ENCODE results near the gene ACACB.

Gene ACACB

DNA sequence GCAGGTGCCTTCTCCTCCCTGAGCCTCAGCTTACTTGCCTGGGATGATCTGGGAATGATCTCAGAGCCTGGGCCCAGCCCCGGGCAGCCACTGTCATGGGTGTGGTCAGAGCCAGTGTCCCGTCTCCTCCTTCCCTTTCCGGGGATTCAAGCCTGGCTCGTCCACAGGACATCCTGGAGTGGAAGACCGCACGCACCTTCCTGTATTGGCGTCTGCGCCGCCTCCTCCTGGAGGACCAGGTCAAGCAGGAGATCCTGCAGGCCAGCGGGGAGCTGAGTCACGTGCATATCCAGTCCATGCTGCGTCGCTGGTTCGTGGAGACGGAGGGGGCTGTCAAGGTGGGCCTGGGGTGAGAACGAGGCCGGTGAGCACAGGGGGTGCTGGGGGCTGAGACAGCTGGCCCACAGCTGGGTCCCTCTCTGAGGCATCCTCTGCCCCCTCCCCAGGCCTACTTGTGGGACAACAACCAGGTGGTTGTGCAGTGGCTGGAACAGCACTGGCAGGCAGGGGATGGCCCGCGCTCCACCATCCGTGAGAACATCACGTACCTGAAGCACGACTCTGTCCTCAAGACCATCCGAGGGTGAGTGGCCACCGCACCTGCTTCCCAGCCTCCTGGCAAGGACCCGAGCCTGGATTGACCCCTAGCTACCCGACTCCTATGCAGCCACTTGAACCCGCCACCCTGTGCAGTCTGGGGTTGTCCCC lies 148.7 kb downstream of the ACACB start:
- Histone ChIP-seq H3K9ac (ENCODE audit: low read length in 2 of 2) (no peak overlapping the region), H3K4me1 (ENCODE audit: control insufficient read depth, insufficient read depth, low read length) (no peaks in the 10 kb centered on the region), H3K27ac (ENCODE audit: low read length) (no peak overlapping the region), H3K9me3 (ENCODE audit: control insufficient read depth in 2 of 2, low read length in 2 of 2) (peaks cover 0 to 3% of the 10 kb centered on the region in 2 donors), H3K27me3 (ENCODE audit: control insufficient read depth in 1 of 2, insufficient read depth in 2 of 2, low read length in 2 of 2) (no peaks in the 10 kb centered on the region), H3K36me3 (ENCODE audit: control insufficient read depth in 2 of 2, insufficient read depth in 2 of 2, low read length in 2 of 2) (peaks cover 56 to 62% of the 10 kb centered on the region in 2 donors), H3K4me3 (ENCODE audit: low read length in 2 of 2) (no peak overlapping the region)

DNA sequence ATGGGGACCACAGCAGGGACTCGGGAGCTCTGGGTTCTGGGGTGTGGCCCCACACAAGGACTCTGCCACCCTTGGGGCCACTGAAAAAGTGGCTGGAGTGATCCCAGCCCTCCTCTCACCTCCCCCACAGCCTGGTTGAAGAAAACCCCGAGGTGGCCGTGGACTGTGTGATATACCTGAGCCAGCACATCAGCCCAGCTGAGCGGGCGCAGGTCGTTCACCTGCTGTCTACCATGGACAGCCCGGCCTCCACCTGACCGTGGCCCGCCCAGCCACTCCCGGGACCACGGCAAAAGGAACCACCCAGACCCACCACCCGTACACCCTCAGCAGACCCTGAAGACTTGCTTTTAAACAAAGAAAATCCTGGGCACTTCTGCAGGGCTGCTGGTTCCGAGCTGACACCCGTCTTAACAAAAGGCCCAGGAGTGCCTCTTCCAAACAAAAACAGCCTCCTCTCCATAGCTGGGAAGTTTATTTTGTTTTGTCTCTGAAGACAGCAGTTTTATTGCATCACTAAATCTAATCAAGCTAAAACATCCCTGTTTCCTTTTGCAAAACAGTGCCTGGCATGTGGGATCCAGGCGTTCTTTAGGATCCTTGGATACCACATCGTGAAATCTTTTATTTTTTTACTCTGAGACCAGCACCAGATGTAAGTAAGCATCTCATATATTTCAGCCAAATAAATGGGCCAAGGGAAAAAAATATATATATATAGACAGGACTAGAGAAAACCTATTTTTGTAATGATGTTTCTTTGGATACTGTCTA lies 149.9 kb downstream of the ACACB start:
- Histone ChIP-seq H3K27me3 (ENCODE audit: control insufficient read depth in 1 of 2, insufficient read depth in 2 of 2, low read length in 2 of 2) (no peaks in the 10 kb centered on the region), H3K9me3 (ENCODE audit: control insufficient read depth in 2 of 2, low read length in 2 of 2) (peaks cover 0 to 6% of the 10 kb centered on the region in 2 donors), H3K36me3 (ENCODE audit: control insufficient read depth in 2 of 2, insufficient read depth in 2 of 2, low read length in 2 of 2) (peaks cover 47 to 51% of the 10 kb centered on the region in 2 donors), H3K4me1 (ENCODE audit: control insufficient read depth, insufficient read depth, low read length) (no peaks in the 10 kb centered on the region), H3K27ac (ENCODE audit: low read length) (no peak overlapping the region), H3K9ac (ENCODE audit: low read length in 2 of 2) (no peak overlapping the region), H3K4me3 (ENCODE audit: low read length in 2 of 2) (no peak overlapping the region)

- Histone ChIP-seq H3K9me3 (ENCODE audit: control insufficient read depth in 2 of 2, low read length in 2 of 2) (peaks cover 0 to 6% of the 10 kb centered on the region in 2 donors), H3K27ac (ENCODE audit: low read length) (no peak overlapping the region), H3K36me3 (ENCODE audit: control insufficient read depth in 2 of 2, insufficient read depth in 2 of 2, low read length in 2 of 2) (peaks cover 41 to 46% of the 10 kb centered on the region in 2 donors), H3K9ac (ENCODE audit: low read length in 2 of 2) (no peak overlapping the region), H3K4me3 (ENCODE audit: low read length in 2 of 2) (no peak overlapping the region), H3K27me3 (ENCODE audit: control insufficient read depth in 1 of 2, insufficient read depth in 2 of 2, low read length in 2 of 2) (no peaks in the 10 kb centered on the region), H3K4me1 (ENCODE audit: control insufficient read depth, insufficient read depth, low read length) (no peaks in the 10 kb centered on the region)
Observed at GRCh38 chr12:109267361-109267760, 151.0 kb downstream of the ACACB start.

DNA sequence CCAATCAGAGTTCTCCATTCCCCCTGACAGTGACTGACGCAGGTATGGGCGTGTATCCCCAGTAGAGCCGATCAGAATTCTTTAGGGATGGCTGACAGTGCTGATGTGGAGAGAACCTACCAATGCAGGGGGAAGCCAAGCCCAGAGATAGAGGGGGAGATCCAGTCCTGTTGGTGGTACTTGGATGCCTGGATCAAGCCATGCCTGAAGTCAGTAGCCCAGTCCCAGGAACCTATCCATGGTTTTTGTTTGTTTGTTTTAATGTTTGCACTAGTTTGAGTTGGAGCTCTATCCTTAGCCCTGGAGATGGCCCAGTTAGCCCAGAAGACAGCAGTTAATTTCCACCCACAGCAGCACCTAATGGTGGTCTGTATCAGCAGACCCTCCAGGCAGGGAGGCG lies 152.5 kb downstream of the ACACB start:
- Histone ChIP-seq H3K27ac (ENCODE audit: low read length) (no peak overlapping the region), H3K9ac (ENCODE audit: low read length in 2 of 2) (no peak overlapping the region), H3K4me1 (ENCODE audit: control insufficient read depth, insufficient read depth, low read length) (no peaks in the 10 kb centered on the region), H3K4me3 (ENCODE audit: low read length in 2 of 2) (no peak overlapping the region), H3K36me3 (ENCODE audit: control insufficient read depth in 2 of 2, insufficient read depth in 2 of 2, low read length in 2 of 2) (peaks cover 34 to 39% of the 10 kb centered on the region in 2 donors), H3K9me3 (ENCODE audit: control insufficient read depth in 2 of 2, low read length in 2 of 2) (peaks cover 0 to 3% of the 10 kb centered on the region in 2 donors), H3K27me3 (ENCODE audit: control insufficient read depth in 1 of 2, insufficient read depth in 2 of 2, low read length in 2 of 2) (no peaks in the 10 kb centered on the region)

DNA sequence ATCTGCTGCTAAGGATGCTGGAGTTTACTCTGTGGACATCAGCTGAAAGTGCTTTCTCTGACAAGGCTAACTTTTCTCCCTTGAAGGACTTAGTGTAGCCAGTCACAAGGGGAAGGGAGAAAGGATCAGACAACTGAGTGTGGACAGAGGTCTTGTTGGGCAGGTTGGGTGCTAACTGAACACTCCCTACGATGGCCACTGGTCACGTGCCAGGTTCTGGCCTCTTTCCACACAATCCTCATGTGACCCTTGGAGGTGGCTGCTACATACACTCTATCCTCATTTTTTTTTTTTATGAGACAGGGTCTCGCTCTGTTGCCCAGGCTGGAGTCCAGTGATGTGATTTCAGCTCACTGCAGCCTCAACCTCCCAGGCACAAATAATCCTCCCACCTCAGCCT lies 153.0 kb downstream of the ACACB start:
- Histone ChIP-seq H3K27ac (ENCODE audit: low read length) (no peak overlapping the region), H3K4me3 (ENCODE audit: low read length in 2 of 2) (no peak overlapping the region), H3K4me1 (ENCODE audit: control insufficient read depth, insufficient read depth, low read length) (no peaks in the 10 kb centered on the region), H3K9me3 (ENCODE audit: control insufficient read depth in 2 of 2, low read length in 2 of 2) (peaks cover 0 to 3% of the 10 kb centered on the region in 2 donors), H3K36me3 (ENCODE audit: control insufficient read depth in 2 of 2, insufficient read depth in 2 of 2, low read length in 2 of 2) (peaks cover 32 to 39% of the 10 kb centered on the region in 2 donors), H3K9ac (ENCODE audit: low read length in 2 of 2) (no peak overlapping the region), H3K27me3 (ENCODE audit: control insufficient read depth in 1 of 2, insufficient read depth in 2 of 2, low read length in 2 of 2) (no peaks in the 10 kb centered on the region)

DNA sequence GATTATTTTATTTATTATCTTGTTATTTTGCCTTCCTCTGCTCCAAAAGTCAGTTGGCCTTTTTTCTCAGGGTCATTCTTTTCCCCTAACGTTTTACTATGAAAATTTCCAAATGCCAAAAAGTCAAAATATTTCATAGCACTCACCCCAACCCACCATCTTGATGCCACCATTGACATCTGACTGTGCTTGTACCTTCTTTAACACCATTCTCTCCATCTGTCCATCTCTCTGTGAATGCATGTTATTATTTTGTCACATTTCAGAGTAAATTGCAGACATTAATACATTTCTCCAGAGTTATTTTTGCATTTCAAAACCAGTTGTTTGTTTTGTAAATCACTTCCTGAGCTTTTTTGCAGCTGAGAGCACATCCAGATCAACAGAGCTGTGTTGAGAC lies 154.1 kb downstream of the ACACB start:
- Histone ChIP-seq H3K4me1 (ENCODE audit: control insufficient read depth, insufficient read depth, low read length) (no peaks in the 10 kb centered on the region), H3K4me3 (ENCODE audit: low read length in 2 of 2) (no peak overlapping the region), H3K9ac (ENCODE audit: low read length in 2 of 2) (no peak overlapping the region), H3K27ac (ENCODE audit: low read length) (no peak overlapping the region), H3K9me3 (ENCODE audit: control insufficient read depth in 2 of 2, low read length in 2 of 2) (peaks cover 0 to 3% of the 10 kb centered on the region in 2 donors), H3K36me3 (ENCODE audit: control insufficient read depth in 2 of 2, insufficient read depth in 2 of 2, low read length in 2 of 2) (peaks cover 21 to 31% of the 10 kb centered on the region in 2 donors), H3K27me3 (ENCODE audit: control insufficient read depth in 1 of 2, insufficient read depth in 2 of 2, low read length in 2 of 2) (no peaks in the 10 kb centered on the region)

GRCh38 chr12:109271418-109271817 lies 155.0 kb downstream of the ACACB start:
- no peak overlapping the region for H3K9ac ChIP-seq (ENCODE audit: low read length in 2 of 2)
- peaks cover 0 to 3% of the 10 kb centered on the region in 2 donors for H3K9me3 ChIP-seq (ENCODE audit: control insufficient read depth in 2 of 2, low read length in 2 of 2)
- no peak overlapping the region for H3K27ac ChIP-seq (ENCODE audit: low read length)
- no peak overlapping the region for H3K4me3 ChIP-seq (ENCODE audit: low read length in 2 of 2)
- H3K36me3 ChIP-seq (ENCODE audit: control insufficient read depth in 2 of 2, insufficient read depth in 2 of 2, low read length in 2 of 2), result peaks cover 12 to 22% of the 10 kb centered on the region in 2 donors
- no peaks in the 10 kb centered on the region for H3K27me3 ChIP-seq (ENCODE audit: control insufficient read depth in 1 of 2, insufficient read depth in 2 of 2, low read length in 2 of 2)
- no peaks in the 10 kb centered on the region for H3K4me1 ChIP-seq (ENCODE audit: control insufficient read depth, insufficient read depth, low read length)

- Histone ChIP-seq H3K27me3 (ENCODE audit: control insufficient read depth in 1 of 2, insufficient read depth in 2 of 2, low read length in 2 of 2) (no peaks in the 10 kb centered on the region), H3K27ac (ENCODE audit: low read length) (no peak overlapping the region), H3K4me1 (ENCODE audit: control insufficient read depth, insufficient read depth, low read length) (peaks cover 11% of the 10 kb centered on the region), H3K9me3 (ENCODE audit: control insufficient read depth in 2 of 2, low read length in 2 of 2) (peaks cover 0 to 3% of the 10 kb centered on the region in 2 donors), H3K4me3 (ENCODE audit: low read length in 2 of 2) (no peak overlapping the region), H3K36me3 (ENCODE audit: control insufficient read depth in 2 of 2, insufficient read depth in 2 of 2, low read length in 2 of 2) (peaks cover 0 to 10% of the 10 kb centered on the region in 2 donors), H3K9ac (ENCODE audit: low read length in 2 of 2) (no peak overlapping the region)
Observed at GRCh38 chr12:109273354-109273753, 157.0 kb downstream of the ACACB start.

- Histone ChIP-seq H3K9ac (ENCODE audit: low read length in 2 of 2) (no peak overlapping the region), H3K4me1 (ENCODE audit: control insufficient read depth, insufficient read depth, low read length) (peaks cover 21% of the 10 kb centered on the region), H3K27ac (ENCODE audit: low read length) (no peak overlapping the region), H3K27me3 (ENCODE audit: control insufficient read depth in 1 of 2, insufficient read depth in 2 of 2, low read length in 2 of 2) (no peaks in the 10 kb centered on the region), H3K36me3 (ENCODE audit: control insufficient read depth in 2 of 2, insufficient read depth in 2 of 2, low read length in 2 of 2) (peaks cover 0 to 5% of the 10 kb centered on the region in 2 donors), H3K4me3 (ENCODE audit: low read length in 2 of 2) (no peak overlapping the region), H3K9me3 (ENCODE audit: control insufficient read depth in 2 of 2, low read length in 2 of 2) (peaks cover 0 to 3% of the 10 kb centered on the region in 2 donors)
Observed at GRCh38 chr12:109274381-109274780, 158.0 kb downstream of the ACACB start.

- peaks cover 0 to 3% of the 10 kb centered on the region in 2 donors for H3K9me3 ChIP-seq (ENCODE audit: control insufficient read depth in 2 of 2, low read length in 2 of 2)
- no peak overlapping the region for H3K27ac ChIP-seq (ENCODE audit: low read length)
- H3K27me3 ChIP-seq (ENCODE audit: control insufficient read depth in 1 of 2, insufficient read depth in 2 of 2, low read length in 2 of 2), result no peaks in the 10 kb centered on the region
- no peak overlapping the region for H3K9ac ChIP-seq (ENCODE audit: low read length in 2 of 2)
- H3K36me3 ChIP-seq (ENCODE audit: control insufficient read depth in 2 of 2, insufficient read depth in 2 of 2, low read length in 2 of 2), result peaks cover 0 to 5% of the 10 kb centered on the region in 2 donors
- H3K4me1 ChIP-seq (ENCODE audit: control insufficient read depth, insufficient read depth, low read length), result peaks cover 24% of the 10 kb centered on the region
- no peak overlapping the region for H3K4me3 ChIP-seq (ENCODE audit: low read length in 2 of 2)
Observed at GRCh38 chr12:109275173-109275572, 158.8 kb downstream of the ACACB start.

GRCh38 chr12:109276160-109276559 lies 159.8 kb downstream of the ACACB start:
- Histone ChIP-seq H3K36me3 (ENCODE audit: control insufficient read depth in 2 of 2, insufficient read depth in 2 of 2, low read length in 2 of 2) (peaks cover 0 to 4% of the 10 kb centered on the region in 2 donors), H3K27ac (ENCODE audit: low read length) (no peak overlapping the region), H3K9ac (ENCODE audit: low read length in 2 of 2) (no peak overlapping the region), H3K27me3 (ENCODE audit: control insufficient read depth in 1 of 2, insufficient read depth in 2 of 2, low read length in 2 of 2) (no peaks in the 10 kb centered on the region), H3K9me3 (ENCODE audit: control insufficient read depth in 2 of 2, low read length in 2 of 2) (no peaks in the 10 kb centered on the region), H3K4me1 (ENCODE audit: control insufficient read depth, insufficient read depth, low read length) (peaks cover 24% of the 10 kb centered on the region), H3K4me3 (ENCODE audit: low read length in 2 of 2) (no peak overlapping the region)
